Eye (tissue), 1 donor: ENCODE data around the gene SMAD5.
A peak's percentile ranks its signal among the peaks of the same experiment; 100 is the strongest.

Source experiments
- DNase-seq: peaks from one replicate; pipeline ENCODE4 v3.0.0-alpha.2; 2015

Gene SMAD5

DNA sequence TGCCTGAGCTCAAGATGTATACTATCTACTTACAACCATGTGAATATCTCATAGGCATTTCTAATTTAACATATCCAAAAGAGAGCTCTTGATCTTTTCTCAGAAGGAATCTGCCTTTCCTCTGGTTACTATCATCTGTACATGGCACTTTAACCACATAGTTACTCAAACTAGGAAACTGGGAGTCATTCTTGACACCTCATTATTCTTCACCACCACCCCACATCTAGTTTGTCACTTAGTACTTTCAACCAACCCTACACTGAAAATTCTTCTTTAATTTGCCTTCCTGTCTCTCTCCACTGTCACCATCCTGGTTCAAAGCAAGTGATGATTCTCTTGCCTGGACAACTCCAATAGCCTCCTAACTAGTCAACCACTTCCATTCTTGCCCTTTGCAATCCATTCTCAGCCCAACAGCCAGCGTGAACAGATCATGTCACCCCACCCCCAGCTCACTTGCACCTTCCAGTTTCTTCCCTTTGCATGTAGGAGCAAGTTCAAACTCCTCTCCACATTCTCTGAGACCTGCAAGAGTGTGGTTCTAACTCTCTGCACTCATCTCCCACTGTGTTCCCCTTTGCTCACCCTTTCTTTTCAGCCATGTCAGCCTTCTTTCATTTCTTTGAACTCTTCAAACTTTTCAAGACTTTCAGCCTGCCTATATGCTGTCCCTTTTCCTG, 17.3 kb upstream of the SMAD5 start:
- DNase-seq: no peak

DNA sequence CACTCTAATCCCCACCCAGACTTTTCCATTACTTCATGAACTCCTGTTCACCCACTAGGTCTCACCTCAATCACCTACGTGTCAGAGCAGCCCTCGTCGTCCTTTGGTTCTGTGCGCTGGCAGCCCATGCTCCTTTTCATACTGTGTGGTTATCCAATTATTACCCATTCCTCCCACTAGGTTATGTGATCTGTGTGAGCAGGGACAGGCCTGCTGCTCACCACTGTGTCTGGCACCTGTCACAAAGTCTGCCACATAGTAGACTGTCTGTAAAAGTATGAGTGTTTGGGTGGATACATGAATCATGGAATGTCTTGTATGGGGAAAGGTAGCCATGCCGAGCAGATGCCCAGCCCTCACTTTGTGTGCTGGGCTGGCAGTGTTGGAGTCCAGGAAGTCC, 12.1 kb upstream of the SMAD5 start:
- no peak for DNase-seq

- DNase-seq: no peak
Observed at GRCh38 chr5:136123236-136123768, 9.3 kb upstream of the SMAD5 start.

DNA sequence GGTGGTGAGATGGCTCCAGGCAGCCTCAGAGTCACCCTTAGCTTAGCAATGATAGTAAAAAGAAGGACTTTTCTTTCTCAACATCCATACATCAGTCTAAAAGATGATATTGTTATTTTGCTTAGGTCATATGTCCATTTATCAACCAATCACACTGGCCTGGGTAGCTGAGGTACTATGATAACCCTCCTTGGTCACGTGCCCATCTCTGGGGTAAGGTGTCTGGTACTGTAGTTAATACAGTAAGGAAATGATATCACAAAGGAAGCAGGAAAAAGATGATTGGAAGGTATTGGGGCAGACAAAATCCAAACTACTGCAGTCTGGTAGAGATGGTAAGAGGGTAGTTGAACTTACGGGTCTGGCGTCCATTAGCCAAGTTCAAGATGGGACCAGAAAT, 5.1 kb upstream of the SMAD5 start:
- no peak for DNase-seq

DNA sequence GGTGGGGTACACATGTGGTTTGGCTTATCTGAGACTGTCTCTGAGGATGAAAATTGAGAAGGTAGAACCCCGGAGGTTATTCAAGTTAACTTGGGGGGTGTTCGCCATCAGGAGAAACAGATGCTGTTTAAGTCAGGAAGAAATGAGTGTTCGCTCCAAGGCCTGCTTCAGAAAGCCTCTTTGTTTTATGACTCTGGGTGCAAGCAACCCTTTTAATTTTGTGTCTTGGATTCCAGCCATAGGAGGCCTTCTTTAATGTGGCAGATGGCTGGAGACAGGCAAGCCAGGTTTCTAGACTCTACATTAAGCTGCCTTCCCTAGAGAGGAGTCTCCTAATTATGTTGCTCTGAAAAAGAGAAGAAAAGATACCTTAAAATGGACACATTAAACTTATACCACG, 4.2 kb upstream of the SMAD5 start:
- peak; percentile 62 for DNase-seq

GRCh38 chr5:136129445-136129844, 3.2 kb upstream of the SMAD5 start:
- DNase-seq: no peak

- no peak for DNase-seq
Observed at GRCh38 chr5:136130581-136130980, 2.1 kb upstream of the SMAD5 start.

DNA sequence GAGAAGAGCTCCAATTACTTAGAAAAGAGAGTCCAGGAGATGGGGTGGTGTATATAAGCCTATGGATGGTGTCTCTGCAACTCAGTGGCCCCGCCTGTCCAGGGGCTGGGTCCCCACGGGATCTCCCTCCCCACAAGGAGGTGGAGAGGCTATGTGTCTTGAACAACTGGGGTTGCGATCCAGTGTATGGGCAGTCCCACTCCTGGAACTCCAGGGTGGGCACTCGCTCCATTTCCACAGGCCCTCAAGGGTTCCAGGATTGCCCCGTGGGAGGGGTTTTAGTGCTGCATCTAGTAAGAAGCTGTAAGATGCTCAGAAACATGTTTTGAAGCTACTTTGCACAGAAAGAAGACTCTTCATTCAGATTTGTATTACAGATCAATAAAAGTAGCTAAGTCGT, 558 bp upstream of the SMAD5 start:
- DNase-seq: no peak

GRCh38 chr5:136133222-136133921, 727 bp downstream of the SMAD5 start:
- DNase-seq: peak; percentile 80

DNA sequence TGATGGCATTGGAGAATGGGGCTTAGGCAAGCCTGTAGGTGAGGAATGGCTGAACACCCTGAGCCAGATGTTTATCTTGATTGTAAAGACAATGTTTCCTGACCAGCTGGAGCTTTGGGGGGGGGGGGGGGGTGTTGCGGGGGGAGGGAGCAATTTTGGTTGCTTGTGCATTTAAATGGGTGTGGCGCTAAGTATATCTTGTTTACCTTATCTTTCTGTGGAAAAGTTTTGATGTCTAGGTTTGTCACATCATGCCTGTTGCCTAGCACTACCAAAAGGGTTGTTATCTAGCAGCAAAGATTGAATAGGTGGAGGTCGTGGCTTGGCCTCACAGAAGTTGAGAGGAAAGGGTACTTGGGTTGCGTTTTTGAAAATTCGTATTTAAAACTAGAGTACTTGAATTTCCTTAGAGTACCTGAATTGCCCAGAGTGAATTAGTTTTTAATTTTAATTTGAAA, 1.3 kb downstream of the SMAD5 start:
- DNase-seq: no peak

DNA sequence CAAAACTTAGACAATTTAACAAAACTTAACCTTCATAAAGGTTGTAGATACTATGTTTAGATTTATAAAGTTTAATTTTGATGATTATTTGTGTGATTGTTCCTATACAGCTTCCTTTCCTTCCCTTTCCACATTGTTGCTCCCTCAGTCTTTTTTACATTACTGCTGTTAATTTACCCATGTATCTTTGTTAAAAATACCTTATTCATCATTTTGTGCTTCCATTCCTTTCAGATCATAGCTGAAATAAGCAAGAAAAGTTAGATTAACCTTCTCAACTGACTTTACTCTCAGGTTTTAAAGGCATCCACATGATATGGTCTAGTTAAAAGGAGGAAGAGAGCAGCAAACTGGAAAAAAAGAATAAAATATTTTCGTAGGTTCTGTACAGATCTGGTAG, 2.0 kb downstream of the SMAD5 start:
- DNase-seq: no peak

- peak; percentile 56 for DNase-seq
Observed at GRCh38 chr5:136135536-136135935, 2.9 kb downstream of the SMAD5 start.

DNA sequence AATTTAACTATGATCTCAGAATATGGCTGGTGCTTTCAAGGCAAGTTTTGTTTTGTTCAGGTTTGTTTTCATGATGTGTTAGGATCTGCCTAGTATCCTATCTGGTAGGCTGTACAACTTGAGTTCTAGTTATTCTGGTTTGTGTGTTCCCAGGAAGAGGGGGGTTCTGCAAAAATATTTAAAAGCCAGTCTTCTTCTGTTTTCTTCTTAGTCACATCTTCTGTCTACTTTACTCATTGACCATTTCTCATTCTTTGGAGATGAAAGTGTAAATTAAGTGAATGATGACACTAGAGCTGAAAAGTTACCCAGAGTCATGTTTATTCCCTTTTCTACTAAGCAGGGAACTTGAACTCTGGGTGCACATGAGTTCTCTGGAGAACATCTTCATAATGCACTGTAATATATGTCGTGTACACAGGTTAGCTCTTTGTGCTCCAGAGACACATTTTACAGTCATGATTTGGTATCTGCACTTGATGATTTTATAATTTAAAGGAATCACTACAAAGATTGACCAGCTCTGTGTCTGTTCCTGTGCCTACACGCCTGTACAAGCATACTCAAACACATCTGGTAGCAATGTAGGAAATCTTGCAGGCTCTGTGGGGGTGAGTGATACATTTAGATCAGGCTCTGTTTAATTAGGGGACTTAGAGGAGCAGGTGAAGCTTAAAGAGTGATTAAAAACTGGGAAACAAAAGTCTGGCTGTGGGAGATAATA, 5.0 kb downstream of the SMAD5 start:
- DNase-seq: no peak

- no peak for DNase-seq
Observed at GRCh38 chr5:136141561-136141960, 8.9 kb downstream of the SMAD5 start.

DNA sequence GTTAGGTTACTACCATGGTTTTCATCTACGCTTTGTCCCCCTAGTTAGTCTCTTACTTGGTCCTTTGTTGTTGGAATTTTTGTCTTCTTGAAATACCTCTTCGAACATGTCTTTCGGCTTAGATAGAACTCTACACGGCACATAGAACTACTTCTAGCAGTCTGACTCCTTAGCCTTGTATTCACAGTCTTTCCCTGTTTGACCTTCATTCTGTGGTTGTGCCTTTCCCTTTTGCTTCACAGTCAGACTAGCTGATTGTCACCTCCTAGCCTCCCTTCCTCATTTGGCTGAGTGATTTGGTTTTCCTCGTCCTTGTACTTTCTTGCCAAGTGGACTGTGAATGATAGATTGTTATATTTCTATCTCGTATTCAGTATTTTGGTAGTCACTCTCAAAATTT, 10.7 kb downstream of the SMAD5 start:
- DNase-seq: no peak

DNA sequence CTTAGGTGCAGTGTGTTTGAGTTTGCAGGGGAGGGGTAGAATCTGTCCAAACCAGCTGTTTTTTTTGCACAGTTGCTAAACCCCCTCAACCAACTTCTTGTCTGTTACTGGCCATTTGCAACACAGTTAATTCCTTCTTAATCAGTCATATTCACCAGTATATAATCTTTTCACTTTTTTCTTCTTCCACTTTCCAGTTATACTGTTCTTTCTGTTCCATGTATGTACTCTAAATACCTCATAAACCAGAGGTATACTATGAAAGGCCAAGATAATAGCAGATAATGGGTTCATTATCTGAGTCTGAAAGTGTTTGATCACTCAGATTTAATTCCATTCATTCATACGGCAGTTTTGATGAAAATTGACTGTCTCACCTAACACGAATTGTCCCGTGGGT, 11.1 kb downstream of the SMAD5 start:
- DNase-seq: no peak

DNA sequence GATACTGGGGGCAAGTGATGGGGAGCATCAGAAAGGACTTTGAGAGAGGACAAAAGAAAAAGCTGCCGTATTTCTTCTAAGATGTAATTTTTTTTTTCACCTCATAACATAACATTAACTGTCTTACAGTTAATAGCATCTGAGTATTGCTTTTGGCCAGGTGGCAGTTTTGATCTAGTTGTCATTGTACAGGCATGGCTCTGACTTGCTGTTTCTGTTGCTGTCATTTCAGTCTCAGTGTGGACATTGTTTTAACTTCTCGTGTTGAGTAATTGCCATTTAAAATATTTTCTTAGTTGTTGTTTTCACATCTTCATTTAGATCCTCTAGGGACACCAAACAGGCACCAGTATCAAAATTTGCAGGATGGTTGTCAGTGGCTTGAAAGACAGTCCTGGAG, 12.4 kb downstream of the SMAD5 start:
- DNase-seq: no peak

DNA sequence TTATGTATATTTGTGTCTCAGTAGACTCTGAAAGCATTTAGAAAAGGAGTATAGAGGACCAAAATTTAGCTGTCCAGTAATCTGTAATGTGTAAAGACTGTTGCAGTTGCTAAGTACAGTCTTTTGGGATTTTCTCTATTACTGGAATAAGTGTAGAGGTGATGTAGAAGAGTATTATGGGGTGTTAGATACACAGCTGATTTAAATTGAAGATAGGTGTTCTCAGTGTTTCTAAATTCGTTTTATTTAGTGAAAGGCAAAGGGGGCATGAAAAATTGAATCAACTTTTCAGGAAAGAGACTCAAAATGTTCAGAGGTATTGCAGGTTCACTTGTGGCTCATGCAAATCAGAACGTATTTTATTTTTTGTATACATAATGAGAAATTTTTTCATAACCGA, 13.6 kb downstream of the SMAD5 start:
- DNase-seq: no peak

- no peak for DNase-seq
Observed at GRCh38 chr5:136147632-136148031, 15.0 kb downstream of the SMAD5 start.

DNA sequence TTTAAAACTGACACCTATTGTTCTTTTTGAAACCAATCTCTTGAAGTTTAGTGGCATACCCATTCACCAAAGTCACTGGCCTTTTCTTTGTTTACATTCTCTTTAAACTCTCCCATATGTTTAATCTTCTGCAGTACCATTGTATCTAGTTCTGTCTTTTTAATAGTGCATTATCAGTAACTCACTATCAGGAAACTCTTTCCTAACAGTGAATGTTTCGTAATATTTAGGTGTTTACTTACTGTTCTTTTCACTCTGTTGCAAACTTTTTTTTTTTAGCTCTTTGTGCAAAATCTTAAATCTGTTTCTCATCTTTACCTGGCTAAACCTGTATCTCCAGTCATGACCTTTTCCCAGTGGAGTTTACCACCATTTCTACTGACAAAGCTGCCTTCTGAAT, 17.2 kb downstream of the SMAD5 start:
- no peak for DNase-seq

- DNase-seq: no peak
Observed at GRCh38 chr5:136153581-136154236, 21.1 kb downstream of the SMAD5 start.

- no peak for DNase-seq
Observed at GRCh38 chr5:136155078-136155477, 22.4 kb downstream of the SMAD5 start.

DNA sequence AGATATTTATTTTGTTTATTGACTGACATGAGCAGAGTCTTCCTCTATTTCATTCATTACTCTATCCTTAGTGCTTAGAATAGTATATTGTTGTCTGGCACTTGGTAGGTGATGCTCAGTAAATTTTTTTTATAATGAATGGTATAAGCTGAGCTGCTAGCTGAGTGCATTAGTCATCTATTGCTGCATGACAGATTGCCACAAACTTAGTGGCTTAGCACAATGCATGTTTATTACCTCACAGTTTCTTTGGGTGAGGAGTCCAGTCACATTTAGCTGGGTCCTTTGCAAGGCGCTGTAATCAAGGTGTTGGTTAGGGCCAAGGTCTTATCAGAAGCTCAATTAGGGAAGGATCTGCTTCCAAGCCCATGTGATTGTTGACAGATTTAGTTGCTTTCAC, 23.1 kb downstream of the SMAD5 start:
- DNase-seq: no peak
